H1 (cell line): Measurements from ENCODE around the gene IL21. TPM values are rescaled to one million over a fixed set of nuclear protein-coding genes. Genes with fewer than 3 reads are reported as not detected.

Experiments used
- CTCF ChIA-PET: fragments of 300-600 bp; sonication (Branson Sonifier 250); formaldehyde crosslinking; loops from one replicate; lab custom pipeline; 2021; ENCODE audit not compliant: partially characterized antibody; lab: Charles Lee
- POLR2A ChIA-PET: fragments of 300-600 bp; sonication (Branson Sonifier 250); formaldehyde crosslinking; loops from one replicate; lab custom pipeline; 2021; ENCODE audit warnings: inconsistent platforms; ENCODE audit not compliant: partially characterized antibody; lab: Charles Lee
- DNase-seq, 2 experiments: peaks; one replicate each; pipeline versions ENCODE4 v3.0.0 to v3.0.0-alpha.2; 2010 to 2022; ENCODE audit warnings: low spot score in 2 of 2, low read depth in 1 of 2, mixed read lengths in 1 of 2
- FAIRE-seq: peaks from 2 replicates; lab custom pipeline; 2011; peaks lifted over from hg19 to GRCh38; lab: Jason Lieb, UNC
- H2AFZ ChIP-seq: 2 replicates; pipeline ENCODE4 v1.8.1; 2012; ENCODE audit warnings: low read length, inconsistent platforms
- H2AK5ac ChIP-seq: 2 replicates; pipeline ENCODE4 v1.6.1; 2013; ENCODE audit warnings: low read depth, low read length
- H2BK120ac ChIP-seq: replicated peaks from 2 replicates; pipeline ENCODE3; 2013; ENCODE audit warnings: low read depth, low read length, inconsistent platforms
- H2BK12ac ChIP-seq: 2 replicates; pipeline ENCODE4 v1.6.1; 2013; ENCODE audit warnings: low read depth, low read length
- H2BK15ac ChIP-seq: 2 replicates; pipeline ENCODE4 v1.6.1; 2013; ENCODE audit warnings: low read length
- H2BK20ac ChIP-seq: 2 replicates; pipeline ENCODE4 v1.6.1; 2013; ENCODE audit warnings: low read length
- H2BK5ac ChIP-seq: 2 replicates; pipeline ENCODE4 v1.6.1; 2013; ENCODE audit warnings: low read depth, low read length
- H3K14ac ChIP-seq: 2 replicates; pipeline ENCODE4 v1.6.1; 2013; ENCODE audit warnings: inconsistent platforms; ENCODE audit not compliant: insufficient read length
- H3K18ac ChIP-seq: 2 replicates; pipeline ENCODE4 v1.6.1; 2013; ENCODE audit warnings: low read length; ENCODE audit errors: extremely low read depth
- H3K23ac ChIP-seq: 2 replicates; pipeline ENCODE4 v1.6.1; 2013; ENCODE audit warnings: inconsistent platforms; ENCODE audit not compliant: insufficient read length
- H3K23me2 ChIP-seq: 2 replicates; pipeline ENCODE4 v1.6.1; 2013; ENCODE audit warnings: low read depth, low read length
- H3K27ac ChIP-seq: 2 replicates; pipeline ENCODE4 v1.6.1; 2011; ENCODE audit warnings: low read depth, low read length, inconsistent platforms
- H3K27me3 ChIP-seq, 4 experiments: replicated peaks in 1 of 4; 1 replicate in 1 of 4; 2 replicates in 3 of 4; pipeline versions ENCODE4 v1.6.1 to v1.8.1; 2011 to 2013; ENCODE audit warnings: low read length in 3 of 4, mild to moderate bottlenecking in 3 of 4, inconsistent platforms in 2 of 4, mixed read lengths in 2 of 4, moderate library complexity in 1 of 4; ENCODE audit not compliant: control insufficient read depth in 3 of 4, insufficient read depth in 3 of 4; ENCODE audit errors: extremely low read depth in 1 of 4
- H3K36me3 ChIP-seq, 4 experiments: 2 replicates each; pipeline versions ENCODE4 v1.6.1 to v1.8.1; 2011 to 2013; ENCODE audit warnings: mild to moderate bottlenecking in 4 of 4, low read length in 3 of 4, moderate library complexity in 2 of 4, control low read depth in 1 of 4, inconsistent platforms in 1 of 4; ENCODE audit not compliant: insufficient read depth in 4 of 4, control insufficient read depth in 2 of 4
- H3K4ac ChIP-seq: replicated peaks from 2 replicates; pipeline ENCODE3; 2013; ENCODE audit warnings: low read length, low read depth, mixed read lengths, inconsistent platforms; ENCODE audit not compliant: insufficient read length
- H3K4me1 ChIP-seq, 4 experiments: replicated peaks in 1 of 4; 1 replicate in 1 of 4; 2 replicates in 3 of 4; pipeline versions ENCODE4 v1.6.1 to v1.8.1; 2011 to 2013; ENCODE audit warnings: low read length in 3 of 4, inconsistent platforms in 2 of 4, mixed read lengths in 1 of 4; ENCODE audit not compliant: insufficient read depth in 4 of 4, control insufficient read depth in 3 of 4
- H3K4me2 ChIP-seq, 2 experiments: 2 replicates each; pipeline versions ENCODE4 v1.6.1 to v1.8.1; 2011 to 2013; ENCODE audit warnings: low read depth in 2 of 2, low read length in 2 of 2, control low read depth in 1 of 2, inconsistent platforms in 1 of 2, mild to moderate bottlenecking in 1 of 2; ENCODE audit not compliant: insufficient read depth in 1 of 2
- H3K4me3 ChIP-seq, 4 experiments: fragments of 200-600, 300-600 bp in 1 of 4; sonication (generic), shearing (Covaris generic), sonication (Bioruptor Twin) in 1 of 4; 2 replicates each; pipeline versions ENCODE4 v1.5.1 to v1.8.1; 2011 to 2016; ENCODE audit warnings: low read length in 4 of 4, low read depth in 3 of 4, control low read depth in 2 of 4, inconsistent platforms in 2 of 4, mild to moderate bottlenecking in 2 of 4, mixed read lengths in 1 of 4, moderate library complexity in 1 of 4; ENCODE audit not compliant: insufficient read depth in 2 of 4; ENCODE audit errors: extremely low read depth in 1 of 4
- H3K56ac ChIP-seq: replicated peaks from 2 replicates; pipeline ENCODE3; 2013; ENCODE audit warnings: low read depth, mild to moderate bottlenecking, mixed read lengths, low read length, inconsistent platforms; ENCODE audit not compliant: insufficient read length
- H3K79me1 ChIP-seq: 2 replicates; pipeline ENCODE4 v1.6.1; 2013; ENCODE audit warnings: low read depth, low read length, control low read depth
- H3K79me2 ChIP-seq, 2 experiments: 2 replicates each; pipeline versions ENCODE4 v1.6.1 to v1.8.1; 2012 to 2013; ENCODE audit warnings: low read length in 2 of 2, mild to moderate bottlenecking in 2 of 2, inconsistent platforms in 1 of 2; ENCODE audit not compliant: insufficient read depth in 2 of 2, control insufficient read depth in 1 of 2
- H3K9ac ChIP-seq, 4 experiments: replicated peaks in 1 of 4; 1 replicate in 1 of 4; 2 replicates in 3 of 4; pipeline versions ENCODE4 v1.6.1 to v1.8.1; 2011 to 2013; ENCODE audit warnings: low read depth in 3 of 4, low read length in 3 of 4, control low read depth in 2 of 4, mild to moderate bottlenecking in 2 of 4, moderate library complexity in 2 of 4, inconsistent platforms in 1 of 4; ENCODE audit errors: extremely low read depth in 1 of 4
- H3K9me3 ChIP-seq, 2 experiments: 2 replicates each; pipeline versions ENCODE4 v1.6.1 to v1.8.1; 2012 to 2013; ENCODE audit warnings: mild to moderate bottlenecking in 2 of 2, moderate library complexity in 2 of 2, control low read depth in 1 of 2, inconsistent platforms in 1 of 2, low read depth in 1 of 2, low read length in 1 of 2, mixed read lengths in 1 of 2; ENCODE audit not compliant: insufficient read depth in 2 of 2
- H4K20me1 ChIP-seq, 2 experiments: replicated peaks in 1 of 2; 2 replicates each; pipeline versions ENCODE3 to v1.8.1; 2011 to 2013; ENCODE audit warnings: inconsistent platforms in 2 of 2, low read length in 2 of 2, mild to moderate bottlenecking in 1 of 2; ENCODE audit not compliant: insufficient read depth in 2 of 2, control insufficient read depth in 1 of 2
- H4K5ac ChIP-seq: 2 replicates; pipeline ENCODE4 v1.6.1; 2013; ENCODE audit warnings: low read length, low read depth, mixed read lengths, inconsistent platforms; ENCODE audit not compliant: insufficient read length
- H4K8ac ChIP-seq: 2 replicates; pipeline ENCODE4 v1.8.0; 2013; ENCODE audit warnings: mild to moderate bottlenecking, moderate library complexity, low read length, inconsistent platforms; ENCODE audit not compliant: insufficient read depth; ENCODE audit errors: extremely low read depth
- H4K91ac ChIP-seq: replicated peaks from 2 replicates; pipeline ENCODE3; 2013; ENCODE audit warnings: low read length, mixed read lengths, inconsistent platforms; ENCODE audit not compliant: insufficient read length
- CREB1 ChIP-seq: IDR thresholded peaks from 2 replicates; pipeline ENCODE4 v1.6.1; 2012; ENCODE audit warnings: inconsistent platforms
- CTBP2 ChIP-seq: IDR thresholded peaks from 2 replicates; pipeline ENCODE4 v1.7.0; 2011; ENCODE audit warnings: borderline replicate concordance, mild to moderate bottlenecking, moderate library complexity, mixed read lengths, low read length; ENCODE audit not compliant: insufficient read depth, insufficient read length
- GTF2F1 ChIP-seq: IDR thresholded peaks from 2 replicates; pipeline ENCODE4 v1.6.1; 2012; ENCODE audit warnings: low read depth, low read length, improper control_type of control experiment, borderline replicate concordance
- JUND ChIP-seq: IDR thresholded peaks from 2 replicates; pipeline ENCODE4 v1.6.1; 2011; ENCODE audit warnings: mild to moderate bottlenecking, improper control_type of control experiment, low read length
- MAX ChIP-seq: IDR thresholded peaks from 2 replicates; pipeline ENCODE4 v1.6.1; 2012; ENCODE audit warnings: inconsistent platforms
- NANOG ChIP-seq: IDR thresholded peaks from 2 replicates; pipeline ENCODE4 v1.6.1; 2011; ENCODE audit warnings: low read length, low read depth, mild to moderate bottlenecking, inconsistent platforms; ENCODE audit not compliant: insufficient read depth, poor library complexity, severe bottlenecking
- POLR2AphosphoS5 ChIP-seq: IDR thresholded peaks from 2 replicates; pipeline ENCODE4 v1.6.1; 2011; ENCODE audit warnings: low read depth, low read length
- RFX5 ChIP-seq: IDR thresholded peaks from 2 replicates; pipeline ENCODE4 v1.6.1; 2011; ENCODE audit warnings: low read depth, low read length, improper control_type of control experiment, borderline replicate concordance
- SAP30 ChIP-seq: fragments of 300-600 bp; sonication (generic); IDR thresholded peaks from 2 replicates; pipeline ENCODE4 v1.7.1; 2012; ENCODE audit warnings: low read length, moderate library complexity, mild to moderate bottlenecking, inconsistent platforms; ENCODE audit not compliant: insufficient read depth, insufficient replicate concordance
- SRF ChIP-seq: IDR thresholded peaks from 2 replicates; pipeline ENCODE4 v1.6.1; 2011; ENCODE audit warnings: mild to moderate bottlenecking, low read depth, low read length, moderate library complexity
- TBP ChIP-seq: IDR thresholded peaks from 2 replicates; pipeline ENCODE4 v1.6.1; 2011; ENCODE audit warnings: low read depth, low read length, improper control_type of control experiment
- TEAD4 ChIP-seq: IDR thresholded peaks from 2 replicates; pipeline ENCODE4 v1.6.1; 2012; ENCODE audit warnings: low read depth, low read length, inconsistent platforms, mixed read lengths
- ZNF274 ChIP-seq: IDR thresholded peaks from 2 replicates; pipeline ENCODE4 v1.7.0; 2012; ENCODE audit warnings: low read length, borderline replicate concordance; ENCODE audit errors: extremely low read depth
- WGBS, 2 experiments: shearing (Covaris generic) in 1 of 2; methylation state at CpG; one replicate each; pipeline versions ENCODE4 v1.1.6 to v1.1.7; 2013 to 2015; ENCODE audit warnings: low lambda C conversion rate in 2 of 2, mixed read lengths in 2 of 2, inconsistent platforms in 1 of 2, low coverage in 1 of 2, missing lambda C conversion rate in 1 of 2; ENCODE audit not compliant: insufficient replicate concordance in 2 of 2, insufficient coverage in 1 of 2, insufficient read length in 1 of 2; ENCODE audit errors: extremely low coverage in 1 of 2, missing lambda C conversion rate in 1 of 2; 5-methylcytosine and 5-hydroxymethylcytosine counted together
- polyA plus RNA-seq, 7 experiments: library from polyadenylated mRNA; depleted of rRNA in 3 of 7; stranded (reverse) in 5 of 7; unstranded in 2 of 7; fragments of >200 nt in 5 of 7; fragments of 200-250 nt in 2 of 7; gene quantifications; 1 replicate in 5 of 7; 2 replicates in 1 of 7; 4 replicates in 1 of 7; pipeline versions ENCODE4 v1.2.1 to v1.2.3, GENCODE V29; 2011 to 2013; ENCODE audit warnings: missing spikeins in 2 of 7, mixed read lengths in 2 of 7
- total RNA-seq: library from RNA; stranded (reverse); fragmentation: NEBNext Ultra II Directional; extraction: Animal tissue kit (Norgen Biotek cat#: 25700); gene quantifications from 2 replicates; pipeline ENCODE4 v1.2.1, GENCODE V29; 2021
- TF ChIP-seq, protein P1 (sequence below): IDR thresholded peaks from 2 replicates; pipeline ENCODE4 v1.6.1; 2011; ENCODE audit warnings: low read length, improper control_type of control experiment

IL21 gene
- total and polyA plus RNA-seq, 2 of the 8 experiments (the other 6 are each of a cell fraction or from before 2014, with no cell fraction given): not detected

DNA sequence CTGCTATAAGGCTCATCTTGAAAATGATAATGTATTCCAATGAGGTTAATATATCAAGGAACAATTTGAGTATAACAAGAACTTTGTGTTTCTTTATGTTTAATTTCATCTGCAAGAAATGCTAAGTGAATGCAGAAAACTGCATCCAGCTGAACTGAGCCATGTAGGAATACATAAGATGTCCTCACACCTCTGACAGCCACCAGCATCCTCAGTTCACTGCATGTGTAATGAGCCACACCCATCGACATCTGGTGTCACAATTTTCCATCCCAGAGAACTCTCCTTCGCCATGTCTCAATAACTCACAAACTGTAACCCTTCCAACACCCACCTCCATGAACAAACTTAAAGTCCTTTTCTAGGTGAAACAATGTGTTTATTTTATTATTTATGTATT lies 3.3 kb upstream of the IL21 start:
- no peak for DNase-seq
- no peak overlapping the region for H4K5ac ChIP-seq
- H3K9ac ChIP-seq: no peak overlapping the region
- ChIA-PET CTCF (interaction anchor here (1.2 kb wide), 1 partner anchor 13 kb away, joined by 3 read pairs; no protein-coding TSS in a partner anchor), POLR2A (no interaction called here)
- no peak overlapping the region for H3K14ac ChIP-seq
- no peaks in the 10 kb centered on the region for H3K9me3 ChIP-seq
- H4K20me1 ChIP-seq: no peaks in the 10 kb centered on the region
- no peak overlapping the region for H3K23ac ChIP-seq
- no peak overlapping the region for H3K4me2 ChIP-seq
- no peak overlapping the region for H4K8ac ChIP-seq
- no peaks in the 10 kb centered on the region for H3K27me3 ChIP-seq
- no peaks in the 10 kb centered on the region for H3K23me2 ChIP-seq
- no peak overlapping the region for H2AK5ac ChIP-seq
- H2BK120ac ChIP-seq: no peak overlapping the region
- H3K4ac ChIP-seq: no peak overlapping the region
- 93% methylated on average over 2 of the region's 2 CpGs; no CpG with 5 or more reads in 1 of the 2 experiments for WGBS, 2 experiments
- no peaks in the 10 kb centered on the region for H3K4me1 ChIP-seq
- no peak for FAIRE-seq
- no peak overlapping the region for H2BK12ac ChIP-seq
- no peaks in the 10 kb centered on the region for H3K36me3 ChIP-seq
- no peak overlapping the region for H4K91ac ChIP-seq
- no peak overlapping the region for H3K56ac ChIP-seq
- H3K79me1 ChIP-seq: no peaks in the 10 kb centered on the region
- H3K18ac ChIP-seq: no peak overlapping the region
- H3K79me2 ChIP-seq: no peaks in the 10 kb centered on the region
- H2BK15ac ChIP-seq: no peak overlapping the region
- H2BK5ac ChIP-seq: no peak overlapping the region
- H3K4me3 ChIP-seq: no peak overlapping the region
- no peak overlapping the region for H2BK20ac ChIP-seq
- H2AFZ ChIP-seq: no peak overlapping the region
- no peak overlapping the region for H3K27ac ChIP-seq
- TF ChIP-seq SRF: no peak
- no peak for TF ChIP-seq RFX5
- no peak for TF ChIP-seq CTBP2
- TF ChIP-seq TBP: no peak
- TF ChIP-seq MAX: no peak
- TF ChIP-seq JUND: no peak
- TF ChIP-seq GTF2F1: no peak
- no peak for TF ChIP-seq CREB1
- TF ChIP-seq TEAD4: no peak
- TF ChIP-seq POLR2AphosphoS5: no peak
- TF ChIP-seq SAP30: no peak
- no peak for TF ChIP-seq ZNF274
- TF ChIP-seq, protein P1, sequence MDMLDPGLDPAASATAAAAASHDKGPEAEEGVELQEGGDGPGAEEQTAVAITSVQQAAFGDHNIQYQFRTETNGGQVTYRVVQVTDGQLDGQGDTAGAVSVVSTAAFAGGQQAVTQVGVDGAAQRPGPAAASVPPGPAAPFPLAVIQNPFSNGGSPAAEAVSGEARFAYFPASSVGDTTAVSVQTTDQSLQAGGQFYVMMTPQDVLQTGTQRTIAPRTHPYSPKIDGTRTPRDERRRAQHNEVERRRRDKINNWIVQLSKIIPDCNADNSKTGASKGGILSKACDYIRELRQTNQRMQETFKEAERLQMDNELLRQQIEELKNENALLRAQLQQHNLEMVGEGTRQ: no peak
- no peak for TF ChIP-seq NANOG
